Right lobe of liver (tissue), 4 donors: ENCODE results near the gene FGF18.

Source experiments
- CTCF ChIP-seq, 4 donors: fragments of 200-600 bp in 3 of 4; fragments of 450-650 bp in 1 of 4; IDR thresholded peaks; one replicate each; pipeline versions ENCODE4 v1.5.1 to v1.8.0; 2016 to 2022; ENCODE audit warnings: antibody characterized with exemption in 4 of 4, mild to moderate bottlenecking in 2 of 4
- POLR2A ChIP-seq: fragments of 450-650 bp; IDR thresholded peaks from one replicate; pipeline ENCODE4 v1.6.1; 2017; ENCODE audit warnings: antibody characterized with exemption, mild to moderate bottlenecking
- donor health status: DM: no; HTN: no; CAD: no.
- donor health status: DM: no; HTN: no; CAD: no.
- donor health status: DM: no; HTN: yes; CAD: no.

GRCh38 chr5:171462928-171463861, 43.7 kb downstream of the FGF18 start:
- TF ChIP-seq CTCF (IDR thresholded peaks at IDR 0.05) (no peak), POLR2A (no peak)
